ENCODE results near the gene POLR2H. TPM values are rescaled to one million over a fixed set of nuclear protein-coding genes. Genes with fewer than 3 reads are reported as not detected.

Gene POLR2H
- total RNA-seq, 1 experiment from 2014 or later: 153 TPM

DNA sequence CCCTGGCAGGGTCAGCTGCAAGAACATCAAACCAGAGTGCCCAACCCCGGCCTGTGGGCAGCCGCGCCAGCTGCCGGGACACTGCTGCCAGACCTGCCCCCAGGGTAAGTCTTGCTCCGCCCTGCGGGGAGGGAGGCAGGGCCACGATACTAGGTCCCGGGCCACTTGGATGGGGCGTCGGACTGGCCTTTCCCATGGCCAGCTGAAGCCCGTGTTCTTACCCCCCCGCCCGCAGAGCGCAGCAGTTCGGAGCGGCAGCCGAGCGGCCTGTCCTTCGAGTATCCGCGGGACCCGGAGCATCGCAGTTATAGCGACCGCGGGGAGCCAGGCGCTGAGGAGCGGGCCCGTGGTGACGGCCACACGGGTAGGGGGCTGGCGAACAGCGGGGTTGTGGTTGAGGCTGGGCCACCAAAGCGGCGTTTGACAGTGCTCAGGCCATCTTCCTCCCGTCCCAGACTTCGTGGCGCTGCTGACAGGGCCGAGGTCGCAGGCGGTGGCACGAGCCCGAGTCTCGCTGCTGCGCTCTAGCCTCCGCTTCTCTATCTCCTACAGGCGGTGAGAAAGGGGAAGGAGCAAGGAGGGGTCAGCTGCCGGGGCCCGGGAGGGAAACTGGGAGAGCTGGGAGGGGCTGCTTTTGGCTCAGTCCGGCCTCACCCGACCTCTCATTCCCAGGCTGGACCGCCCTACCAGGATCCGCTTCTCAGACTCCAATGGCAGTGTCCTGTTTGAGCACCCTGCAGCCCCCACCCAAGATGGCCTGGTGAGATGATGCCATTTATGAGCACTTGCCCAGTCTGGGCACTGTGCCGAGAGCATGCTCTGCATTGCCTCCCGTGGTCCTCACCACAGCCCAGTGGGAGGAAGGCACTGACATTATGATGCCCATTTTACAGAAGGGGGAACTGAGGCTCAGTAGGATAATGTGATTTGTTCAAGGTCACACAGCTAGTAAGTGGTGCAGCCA, 20.0 kb downstream of the POLR2H start:
- no peak for TF ChIP-seq EZH2 (IDR thresholded peaks at IDR 0.05; ENCODE audit: low read depth)
- TF ChIP-seq, protein P1, sequence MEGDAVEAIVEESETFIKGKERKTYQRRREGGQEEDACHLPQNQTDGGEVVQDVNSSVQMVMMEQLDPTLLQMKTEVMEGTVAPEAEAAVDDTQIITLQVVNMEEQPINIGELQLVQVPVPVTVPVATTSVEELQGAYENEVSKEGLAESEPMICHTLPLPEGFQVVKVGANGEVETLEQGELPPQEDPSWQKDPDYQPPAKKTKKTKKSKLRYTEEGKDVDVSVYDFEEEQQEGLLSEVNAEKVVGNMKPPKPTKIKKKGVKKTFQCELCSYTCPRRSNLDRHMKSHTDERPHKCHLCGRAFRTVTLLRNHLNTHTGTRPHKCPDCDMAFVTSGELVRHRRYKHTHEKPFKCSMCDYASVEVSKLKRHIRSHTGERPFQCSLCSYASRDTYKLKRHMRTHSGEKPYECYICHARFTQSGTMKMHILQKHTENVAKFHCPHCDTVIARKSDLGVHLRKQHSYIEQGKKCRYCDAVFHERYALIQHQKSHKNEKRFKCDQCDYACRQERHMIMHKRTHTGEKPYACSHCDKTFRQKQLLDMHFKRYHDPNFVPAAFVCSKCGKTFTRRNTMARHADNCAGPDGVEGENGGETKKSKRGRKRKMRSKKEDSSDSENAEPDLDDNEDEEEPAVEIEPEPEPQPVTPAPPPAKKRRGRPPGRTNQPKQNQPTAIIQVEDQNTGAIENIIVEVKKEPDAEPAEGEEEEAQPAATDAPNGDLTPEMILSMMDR (conservative IDR thresholded peaks at IDR 0.05): no peak
- H3F3A ChIP-seq (ENCODE audit: insufficient read depth, low read depth): no peaks in the 10 kb centered on the region
- no TSS peak for BruUV-seq (replicated peaks)
- no peak overlapping the region for H3K4me2 ChIP-seq
- no peak overlapping the region for H3K27ac ChIP-seq
- H4K20me1 ChIP-seq (ENCODE audit: insufficient read depth): no peaks in the 10 kb centered on the region
- H3K4me1 ChIP-seq (replicated peaks; ENCODE audit: insufficient read depth): no peaks in the 10 kb centered on the region
- no peak overlapping the region for H3K4me3 ChIP-seq
- H3K9me2 ChIP-seq (ENCODE audit: insufficient read depth): no peaks in the 10 kb centered on the region
- CTCF ChIA-PET: no interaction called here
- no peaks in the 10 kb centered on the region for H3K79me2 ChIP-seq (ENCODE audit: low read depth)
- POLR2A ChIA-PET (ENCODE audit: unreplicated experiment): no interaction called here
- no peak overlapping the region for H2AFZ ChIP-seq
- H3K27me3 ChIP-seq (ENCODE audit: insufficient read depth, low read depth): peaks cover 74% of the 10 kb centered on the region
- DNase-seq: no peak
- no peaks in the 10 kb centered on the region for H3K36me3 ChIP-seq (ENCODE audit: low read depth)
- intact Hi-C loops (cut with micrococcal nuclease; ENCODE audit: unreplicated experiment): no loop called here
- no peaks in the 10 kb centered on the region for H3K9me3 ChIP-seq (ENCODE audit: insufficient read depth, low read depth)

DNA sequence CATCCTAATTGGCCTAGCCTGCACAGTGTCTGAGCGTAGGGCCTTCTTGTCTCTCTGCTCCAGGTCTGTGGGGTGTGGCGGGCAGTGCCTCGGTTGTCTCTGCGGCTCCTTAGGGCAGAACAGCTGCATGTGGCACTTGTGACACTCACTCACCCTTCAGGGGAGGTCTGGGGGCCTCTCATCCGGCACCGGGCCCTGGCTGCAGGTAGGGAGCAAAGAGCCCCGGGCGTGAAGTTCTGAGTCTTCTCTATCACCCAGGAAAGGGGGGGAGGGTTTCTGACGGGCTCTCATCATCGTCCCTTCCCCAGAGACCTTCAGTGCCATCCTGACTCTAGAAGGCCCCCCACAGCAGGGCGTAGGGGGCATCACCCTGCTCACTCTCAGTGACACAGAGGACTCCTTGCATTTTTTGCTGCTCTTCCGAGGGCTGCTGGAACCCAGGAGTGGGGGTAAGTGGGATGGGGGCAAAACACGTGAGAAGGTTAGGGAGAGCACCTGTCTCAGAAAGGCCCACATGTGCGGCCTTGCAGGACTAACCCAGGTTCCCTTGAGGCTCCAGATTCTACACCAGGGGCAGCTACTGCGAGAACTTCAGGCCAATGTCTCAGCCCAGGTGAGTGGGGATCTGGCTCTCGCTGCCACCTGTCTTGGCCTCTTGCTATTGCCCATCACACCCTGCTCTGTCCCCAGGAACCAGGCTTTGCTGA, 21.0 kb downstream of the POLR2H start:
- no TSS peak for BruUV-seq (replicated peaks)
- Histone ChIP-seq H2AFZ (no peak overlapping the region), H3K4me2 (no peak overlapping the region), H3K4me3 (no peak overlapping the region), H3K4me1 (replicated peaks; ENCODE audit: insufficient read depth) (no peaks in the 10 kb centered on the region), H3K27me3 (ENCODE audit: insufficient read depth, low read depth) (peaks cover 76% of the 10 kb centered on the region), H3K27ac (no peak overlapping the region), H3K79me2 (ENCODE audit: low read depth) (no peaks in the 10 kb centered on the region), H3K9me2 (ENCODE audit: insufficient read depth) (no peaks in the 10 kb centered on the region), H3F3A (ENCODE audit: insufficient read depth, low read depth) (no peaks in the 10 kb centered on the region), H3K36me3 (ENCODE audit: low read depth) (no peaks in the 10 kb centered on the region), H4K20me1 (ENCODE audit: insufficient read depth) (no peaks in the 10 kb centered on the region), H3K9me3 (ENCODE audit: insufficient read depth, low read depth) (no peaks in the 10 kb centered on the region)
- DNase-seq: no peak
- TF ChIP-seq, protein P1 (conservative IDR thresholded peaks at IDR 0.05): no peak
- no peak for TF ChIP-seq EZH2 (IDR thresholded peaks at IDR 0.05; ENCODE audit: low read depth)
- intact Hi-C loops (cut with micrococcal nuclease; ENCODE audit: unreplicated experiment): no loop called here
- POLR2A ChIA-PET (ENCODE audit: unreplicated experiment): no interaction called here
- CTCF ChIA-PET: no interaction called here

DNA sequence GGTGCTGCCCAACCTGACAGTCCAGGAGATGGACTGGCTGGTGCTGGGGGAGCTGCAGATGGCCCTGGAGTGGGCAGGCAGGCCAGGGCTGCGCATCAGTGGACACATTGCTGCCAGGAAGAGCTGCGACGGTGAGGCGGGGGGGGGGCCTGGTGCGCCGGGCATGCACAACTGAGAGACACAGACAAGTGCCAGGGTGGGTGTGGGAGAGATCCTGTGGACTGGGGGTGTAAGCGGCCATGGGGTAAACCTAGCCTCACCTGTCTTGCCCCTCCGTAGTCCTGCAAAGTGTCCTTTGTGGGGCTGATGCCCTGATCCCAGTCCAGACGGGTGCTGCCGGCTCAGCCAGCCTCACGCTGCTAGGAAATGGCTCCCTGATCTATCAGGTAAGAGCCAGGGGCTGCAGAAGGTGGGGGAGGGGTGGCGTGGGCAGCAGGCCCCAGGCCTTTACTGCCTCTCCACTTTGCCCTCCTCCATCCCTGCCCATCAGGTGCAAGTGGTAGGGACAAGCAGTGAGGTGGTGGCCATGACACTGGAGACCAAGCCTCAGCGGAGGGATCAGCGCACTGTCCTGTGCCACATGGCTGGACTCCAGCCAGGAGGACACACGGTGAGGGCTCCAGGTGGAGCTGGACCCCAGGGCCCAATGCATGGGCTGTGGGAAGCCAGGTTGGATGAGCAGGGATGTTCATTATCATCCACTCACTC, 21.7 kb downstream of the POLR2H start:
- H3F3A ChIP-seq (ENCODE audit: insufficient read depth, low read depth): no peaks in the 10 kb centered on the region
- CTCF ChIA-PET: no interaction called here
- no peaks in the 10 kb centered on the region for H3K36me3 ChIP-seq (ENCODE audit: low read depth)
- DNase-seq: no peak
- no peaks in the 10 kb centered on the region for H3K4me1 ChIP-seq (replicated peaks; ENCODE audit: insufficient read depth)
- TF ChIP-seq EZH2 (IDR thresholded peaks at IDR 0.05; ENCODE audit: low read depth): no peak
- TF ChIP-seq, protein P1 (conservative IDR thresholded peaks at IDR 0.05): no peak
- POLR2A ChIA-PET (ENCODE audit: unreplicated experiment): no interaction called here
- no peak overlapping the region for H3K27ac ChIP-seq
- no peaks in the 10 kb centered on the region for H3K9me2 ChIP-seq (ENCODE audit: insufficient read depth)
- no peaks in the 10 kb centered on the region for H4K20me1 ChIP-seq (ENCODE audit: insufficient read depth)
- intact Hi-C loops (cut with micrococcal nuclease; ENCODE audit: unreplicated experiment): no loop called here
- no peak overlapping the region for H3K4me2 ChIP-seq
- H3K9me3 ChIP-seq (ENCODE audit: insufficient read depth, low read depth): no peaks in the 10 kb centered on the region
- no TSS peak for BruUV-seq (replicated peaks)
- no peak overlapping the region for H3K4me3 ChIP-seq
- H2AFZ ChIP-seq: no peak overlapping the region
- H3K79me2 ChIP-seq (ENCODE audit: low read depth): no peaks in the 10 kb centered on the region
- H3K27me3 ChIP-seq (ENCODE audit: insufficient read depth, low read depth): peaks cover 76% of the 10 kb centered on the region

Measured in PC-9 (cell line).